Osteocyte (in vitro differentiated cells): ENCODE measurements around the gene MRPL49. TPM values are rescaled to one million over a fixed set of nuclear protein-coding genes. Genes with fewer than 3 reads are reported as not detected.

Experiments used
- DNase-seq: peaks from one replicate; pipeline ENCODE4 v3.0.0; 2021; ENCODE audit warnings: mixed read lengths; ENCODE audit not compliant: unreplicated experiment; ENCODE audit errors: extremely low spot score
- H3K27ac Mint-ChIP-seq: one replicate; pipeline ENCODE4 v1.8.0; 2021; ENCODE audit warnings: mild to moderate bottlenecking, mixed read lengths; ENCODE audit not compliant: unreplicated experiment
- H3K27me3 Mint-ChIP-seq: one replicate; pipeline ENCODE4 v1.8.0; 2021; ENCODE audit warnings: mixed read lengths; ENCODE audit not compliant: unreplicated experiment
- H3K36me3 Mint-ChIP-seq: one replicate; pipeline ENCODE4 v1.8.0; 2021; ENCODE audit warnings: mixed read lengths; ENCODE audit not compliant: unreplicated experiment
- H3K4me1 Mint-ChIP-seq: one replicate; pipeline ENCODE4 v1.8.0; 2021; ENCODE audit warnings: mixed read lengths; ENCODE audit not compliant: unreplicated experiment
- H3K4me3 Mint-ChIP-seq: one replicate; pipeline ENCODE4 v1.8.0; 2021; ENCODE audit warnings: mild to moderate bottlenecking, moderate library complexity, mixed read lengths; ENCODE audit not compliant: unreplicated experiment
- H3K9me3 Mint-ChIP-seq: one replicate; pipeline ENCODE4 v1.8.0; 2021; ENCODE audit warnings: mixed read lengths; ENCODE audit not compliant: unreplicated experiment
- CTCF ChIP-seq: fragments of 200-600 bp; sonication (generic); IDR thresholded peaks from 2 replicates; pipeline ENCODE4 v1.5.0; 2021; ENCODE audit warnings: antibody characterized with exemption, mild to moderate bottlenecking, moderate library complexity
- total RNA-seq: library from RNA; stranded (reverse); gene quantifications from 2 replicates; pipeline ENCODE4 v1.2.1, GENCODE V29; 2021

Gene MRPL49
- total RNA-seq, 1 donor from 2014 or later = 43.5 TPM

DNA sequence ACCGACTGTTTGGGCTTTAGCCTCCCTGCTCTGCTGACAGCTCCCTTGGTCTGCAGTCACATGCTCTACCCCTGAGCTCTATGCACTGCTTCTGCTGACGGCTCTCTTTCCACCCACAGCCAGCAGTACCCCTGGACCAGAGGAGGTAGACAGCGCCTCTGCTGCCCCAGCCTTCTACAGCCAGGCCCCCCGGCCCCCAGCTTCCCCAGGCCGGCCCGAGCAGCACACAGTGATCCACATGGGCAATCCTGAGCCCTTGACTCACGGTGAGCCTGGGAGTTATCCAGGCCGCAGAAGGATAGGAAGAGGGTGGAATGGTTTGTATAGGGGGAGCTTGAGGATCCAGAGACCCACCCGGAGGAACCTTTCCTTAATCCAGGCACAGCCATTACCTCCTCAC is 35.3 kb upstream of the MRPL49 start:
- no peak for DNase-seq
- no peak overlapping the region for H3K4me3 Mint-ChIP-seq
- H3K36me3 Mint-ChIP-seq = peaks cover 18% of the 10 kb centered on the region
- no peaks in the 10 kb centered on the region for H3K27me3 Mint-ChIP-seq
- H3K9me3 Mint-ChIP-seq = no peaks in the 10 kb centered on the region
- peaks cover 31% of the 10 kb centered on the region for H3K4me1 Mint-ChIP-seq
- H3K27ac Mint-ChIP-seq = no peak overlapping the region
- no peak for TF ChIP-seq CTCF

DNA sequence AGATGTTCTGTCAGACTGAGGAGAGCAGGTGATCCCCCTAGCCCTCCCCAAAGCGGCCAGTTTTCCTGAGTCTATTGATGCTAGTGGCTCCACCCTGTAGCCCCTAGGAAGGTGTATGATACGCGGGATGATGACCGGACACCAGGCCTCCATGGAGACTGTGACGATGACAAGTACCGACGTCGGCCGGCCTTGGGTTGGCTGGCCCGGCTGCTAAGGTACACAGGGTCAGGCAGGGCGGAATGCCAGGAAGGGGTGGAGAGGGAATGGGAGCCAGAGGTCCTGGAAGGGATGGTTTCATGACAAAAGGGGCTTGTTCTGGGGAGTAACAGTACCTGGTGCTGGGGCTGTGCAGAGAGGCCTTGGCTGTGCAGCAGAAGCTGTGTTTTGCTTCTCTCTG is 34.9 kb upstream of the MRPL49 start:
- no peak for TF ChIP-seq CTCF
- Mint-ChIP-seq H3K4me3 (no peak overlapping the region), H3K27ac (no peak overlapping the region), H3K36me3 (peaks cover 18% of the 10 kb centered on the region), H3K9me3 (no peaks in the 10 kb centered on the region), H3K27me3 (no peaks in the 10 kb centered on the region), H3K4me1 (peaks cover 31% of the 10 kb centered on the region)
- DNase-seq = no peak

GRCh38 chr11:65087827-65088226 is 34.3 kb upstream of the MRPL49 start:
- no peak overlapping the region for H3K27ac Mint-ChIP-seq
- no peak for TF ChIP-seq CTCF
- no peaks in the 10 kb centered on the region for H3K9me3 Mint-ChIP-seq
- H3K36me3 Mint-ChIP-seq = peaks cover 18% of the 10 kb centered on the region
- peaks cover 27% of the 10 kb centered on the region for H3K4me1 Mint-ChIP-seq
- DNase-seq = no peak
- H3K27me3 Mint-ChIP-seq = no peaks in the 10 kb centered on the region
- H3K4me3 Mint-ChIP-seq = no peak overlapping the region

DNA sequence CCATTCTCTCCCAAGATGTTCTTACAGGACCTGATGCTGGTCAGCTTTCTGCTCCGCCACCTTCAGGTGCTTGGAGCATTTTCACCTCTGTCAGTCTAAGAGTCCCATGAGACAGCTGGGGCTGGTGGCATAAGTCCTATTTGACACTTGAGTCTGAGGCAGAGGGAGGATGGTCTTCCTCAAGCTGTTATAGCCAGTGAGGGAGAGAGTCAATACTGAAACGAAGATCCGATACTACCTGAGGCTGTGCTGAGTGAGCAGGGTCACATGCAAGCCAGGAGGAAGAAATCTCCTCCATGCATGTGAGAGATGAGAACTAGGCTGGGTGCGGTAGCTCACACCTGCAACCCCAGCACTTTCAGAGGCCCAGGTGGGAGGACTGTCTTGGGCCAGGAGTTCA is 32.5 kb upstream of the MRPL49 start:
- peaks cover 18% of the 10 kb centered on the region for H3K36me3 Mint-ChIP-seq
- TF ChIP-seq CTCF = no peak
- DNase-seq = no peak
- no peaks in the 10 kb centered on the region for H3K27me3 Mint-ChIP-seq
- peaks cover 14% of the 10 kb centered on the region for H3K4me1 Mint-ChIP-seq
- H3K4me3 Mint-ChIP-seq = no peak overlapping the region
- no peak overlapping the region for H3K27ac Mint-ChIP-seq
- H3K9me3 Mint-ChIP-seq = no peaks in the 10 kb centered on the region

- H3K9me3 Mint-ChIP-seq = no peaks in the 10 kb centered on the region
- H3K4me1 Mint-ChIP-seq = peaks cover 6% of the 10 kb centered on the region
- no peak for DNase-seq
- peaks cover 16% of the 10 kb centered on the region for H3K36me3 Mint-ChIP-seq
- no peaks in the 10 kb centered on the region for H3K27me3 Mint-ChIP-seq
- H3K27ac Mint-ChIP-seq = no peak overlapping the region
- H3K4me3 Mint-ChIP-seq = no peak overlapping the region
- TF ChIP-seq CTCF = no peak
Observed at GRCh38 chr11:65090628-65091027, 31.5 kb upstream of the MRPL49 start.
